Hepatocyte (in vitro differentiated cells): Measurements from ENCODE around the gene ASIC2.

Experiments used
- CTCF ChIP-seq: fragments of 200-600 bp; sonication (generic); IDR thresholded peaks from 2 replicates; pipeline ENCODE4 v1.5.1; 2016; ENCODE audit warnings: antibody characterized with exemption, mild to moderate bottlenecking; ENCODE audit not compliant: poor library complexity
- EZH2 ChIP-seq: fragments of 200-600 bp; sonication (generic); IDR thresholded peaks from 2 replicates; pipeline ENCODE4 v1.6.1; 2016; ENCODE audit warnings: antibody characterized with exemption, mild to moderate bottlenecking, borderline replicate concordance

GRCh38 chr17:32995416-32996045 lies 297.6 kb downstream of the ASIC2 start:
- no peak for TF ChIP-seq CTCF
- no peak for TF ChIP-seq EZH2
